Testis (tissue), 2 donors: ENCODE results near the gene SH2B3.

Experiments used
- CTCF ChIP-seq, 3 experiments: fragments of 450-650 bp in 2 of 3; fragments of 200-600 bp in 1 of 3; sonication (generic) in 1 of 3; IDR thresholded peaks; one replicate each; pipeline ENCODE4 v1.5.1; 2016 to 2019; ENCODE audit warnings: antibody characterized with exemption in 3 of 3, mild to moderate bottlenecking in 2 of 3, moderate library complexity in 1 of 3
- POLR2A ChIP-seq: fragments of 450-650 bp; IDR thresholded peaks from one replicate; pipeline ENCODE4 v1.6.1; 2017; ENCODE audit warnings: antibody characterized with exemption, mild to moderate bottlenecking, moderate library complexity

- TF ChIP-seq CTCF (IDR thresholded peaks at IDR 0.05), result no peak
- TF ChIP-seq POLR2A, result no peak
Measured at GRCh38 chr12:111471236-111471635, 65.5 kb downstream of the SH2B3 start.
